CD4-positive, alpha-beta T cell treated with Interleukin-12 subunit alpha and Interleukin-12 subunit beta, for 1 hour (primary cell): ENCODE measurements around the gene NDUFA8.

Experiments used
- DNase-seq: peaks from one replicate; pipeline ENCODE4 v3.0.0-alpha.2; 2020

Gene NDUFA8

DNA sequence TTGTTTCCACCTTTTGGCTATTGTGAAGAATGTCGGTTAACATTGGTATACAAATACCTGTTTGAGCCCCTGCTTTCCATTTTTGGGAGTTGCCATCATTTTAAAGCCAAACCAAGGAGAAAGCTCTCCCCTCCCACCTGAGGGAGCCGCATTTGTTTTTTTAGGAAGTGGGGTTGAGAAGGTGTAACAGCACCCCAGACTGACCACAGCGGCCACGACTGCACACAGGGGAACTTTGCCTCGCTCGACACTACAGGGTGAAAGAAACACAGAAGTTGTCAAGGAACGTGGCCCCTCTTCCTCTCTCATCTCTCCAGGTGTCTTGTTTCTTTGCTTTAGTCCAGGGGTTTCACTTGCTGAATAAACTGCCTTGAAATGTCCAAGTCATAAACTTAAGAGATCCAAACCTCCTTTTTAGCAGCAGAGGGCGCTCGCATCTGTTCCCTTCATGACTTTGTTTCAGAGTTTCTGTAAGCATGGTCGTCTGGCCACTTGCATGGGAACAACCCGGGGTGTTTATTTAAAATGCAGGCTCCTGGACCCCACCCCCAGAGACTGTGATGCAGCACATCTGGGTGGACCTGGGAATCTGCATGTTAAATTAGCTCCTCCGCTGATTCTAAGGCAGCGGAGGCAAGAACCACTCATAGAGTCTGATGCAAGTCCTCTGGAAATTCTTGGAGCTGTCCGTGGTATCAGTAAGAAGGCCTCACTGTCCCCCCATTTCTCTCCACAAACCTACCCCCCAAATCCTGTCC lies 64.4 kb downstream of the NDUFA8 start:
- DNase-seq: peak; percentile 63
